ENCODE measurements around the gene PTX3.

Gene PTX3

GRCh38 chr3:157427901-157428300 is 8.7 kb upstream of the PTX3 start:
- no peak for DNase-seq

DNA sequence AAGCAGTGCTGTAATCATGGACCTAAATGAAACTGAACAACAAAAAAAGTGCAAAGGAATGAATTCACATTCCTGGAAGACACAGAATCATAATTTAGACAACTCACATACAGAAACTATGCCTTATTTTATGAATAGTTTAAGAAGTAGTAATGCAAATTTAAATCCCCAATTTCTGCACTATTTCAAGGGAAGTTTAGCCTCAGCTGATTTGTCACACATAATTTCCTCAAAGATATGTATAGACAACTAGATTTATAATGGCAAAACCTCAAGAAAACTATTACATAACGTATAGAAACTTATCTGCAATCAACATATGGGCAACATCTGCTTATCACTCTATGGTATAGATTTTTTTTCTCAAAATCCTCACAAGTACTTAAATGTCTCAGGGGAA is 7.8 kb upstream of the PTX3 start:
- no peak for DNase-seq

DNA sequence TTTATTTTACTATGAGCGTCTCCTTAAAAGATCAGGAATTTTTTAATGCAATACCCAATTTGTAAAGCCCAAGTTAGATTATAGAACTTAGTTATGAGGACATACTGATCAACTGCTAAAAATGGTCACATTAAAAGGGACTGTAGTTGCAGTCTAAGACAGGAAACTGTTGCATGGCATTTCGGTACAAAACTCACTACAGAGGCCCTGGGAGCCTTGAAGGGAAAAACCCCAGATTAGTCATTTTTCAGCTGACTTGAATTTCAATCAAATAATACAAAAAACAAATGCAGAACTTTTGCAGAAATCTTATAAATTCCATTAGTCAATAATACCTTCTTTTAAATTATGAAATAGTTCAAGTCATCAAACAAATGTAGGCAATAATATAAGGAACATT is 6.9 kb upstream of the PTX3 start:
- DNase-seq: no peak

- DNase-seq: no peak
These were observed 1.6 kb downstream of the PTX3 start for GRCh38 chr3:157438194-157438730.

GRCh38 chr3:157441102-157441624 is 4.5 kb downstream of the PTX3 start:
- DNase-seq: no peak

DNA sequence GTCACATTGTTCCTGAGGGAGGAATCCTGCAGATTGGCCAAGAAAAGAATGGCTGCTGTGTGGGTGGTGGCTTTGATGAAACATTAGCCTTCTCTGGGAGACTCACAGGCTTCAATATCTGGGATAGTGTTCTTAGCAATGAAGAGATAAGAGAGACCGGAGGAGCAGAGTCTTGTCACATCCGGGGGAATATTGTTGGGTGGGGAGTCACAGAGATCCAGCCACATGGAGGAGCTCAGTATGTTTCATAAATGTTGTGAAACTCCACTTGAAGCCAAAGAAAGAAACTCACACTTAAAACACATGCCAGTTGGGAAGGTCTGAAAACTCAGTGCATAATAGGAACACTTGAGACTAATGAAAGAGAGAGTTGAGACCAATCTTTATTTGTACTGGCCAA is 6.1 kb downstream of the PTX3 start:
- no peak for DNase-seq

- DNase-seq: no peak
These were observed 7.5 kb downstream of the PTX3 start for GRCh38 chr3:157443905-157444796.

DNA sequence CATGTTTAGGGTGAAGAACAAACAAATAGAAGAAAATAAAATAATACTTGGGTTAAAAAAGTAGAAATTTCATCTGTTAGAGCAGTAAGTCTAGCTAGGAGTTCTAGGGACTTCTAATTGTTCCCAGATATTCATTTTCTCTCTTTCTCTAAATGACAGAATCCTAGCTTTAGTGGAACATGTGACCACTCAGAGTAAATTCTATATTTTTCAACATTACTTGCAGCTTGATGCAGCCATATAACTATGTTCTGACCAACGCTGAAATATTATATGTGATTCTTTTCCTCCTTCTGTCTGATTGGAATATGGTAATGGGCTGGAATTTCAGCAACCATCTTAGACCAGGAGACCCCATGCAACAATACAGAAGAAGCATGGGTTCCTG is 8.1 kb downstream of the PTX3 start:
- DNase-seq: no peak

GRCh38 chr3:157445857-157446256 is 9.2 kb downstream of the PTX3 start:
- DNase-seq: no peak

DNA sequence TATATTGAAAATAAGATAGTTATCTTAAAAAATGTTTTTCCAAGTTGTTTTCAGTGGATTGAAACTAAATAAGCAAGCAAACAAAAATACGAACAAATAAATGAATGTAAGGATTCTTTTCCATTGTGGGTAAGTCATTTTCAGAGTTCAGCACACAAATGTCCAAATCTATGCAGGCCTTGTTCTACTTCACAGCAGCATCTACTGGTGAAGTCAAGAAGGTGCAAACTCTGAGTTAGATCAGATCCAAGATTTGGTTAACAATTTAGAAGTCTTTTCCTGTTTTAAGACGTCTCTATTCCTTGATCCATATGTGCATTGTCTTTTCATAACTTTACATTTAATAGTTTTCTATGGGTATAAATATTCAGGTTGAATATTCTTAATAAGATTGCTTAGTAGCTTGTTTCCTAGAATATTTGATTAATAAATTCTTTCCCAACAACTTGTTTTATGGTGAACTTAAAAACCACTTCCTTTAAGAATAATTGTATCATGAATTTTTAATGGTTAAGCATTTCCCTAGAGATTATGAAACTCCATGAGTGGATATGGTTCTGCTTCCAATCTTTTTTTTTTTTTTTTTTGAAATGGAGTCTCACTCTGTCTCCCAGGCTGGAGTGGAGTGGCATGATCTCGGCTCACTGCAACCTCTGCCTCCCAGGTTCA is 10.5 kb downstream of the PTX3 start:
- DNase-seq: no peak

GRCh38 chr3:157452097-157452496 is 15.4 kb downstream of the PTX3 start:
- no peak for DNase-seq

GRCh38 chr3:157453824-157454223 is 17.2 kb downstream of the PTX3 start:
- no peak for DNase-seq

DNA sequence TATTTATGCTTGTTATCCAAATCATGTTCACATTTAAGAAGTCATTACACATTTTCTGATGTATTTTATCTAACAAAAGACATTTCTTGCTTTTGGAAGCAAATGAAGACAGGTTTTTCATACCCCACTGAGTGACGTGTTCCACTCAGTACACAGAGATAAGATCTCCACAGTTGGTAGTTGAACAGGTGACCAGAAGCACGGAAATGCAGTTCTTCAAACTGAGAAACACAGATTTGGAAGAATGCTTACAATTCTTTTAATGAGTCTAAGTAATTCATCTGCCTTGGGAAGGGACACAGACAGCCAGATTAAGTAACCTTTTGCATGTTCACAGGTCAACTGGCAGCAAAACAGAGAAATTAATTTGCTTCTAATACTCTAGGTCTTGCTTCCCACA is 23.1 kb downstream of the PTX3 start:
- no peak for DNase-seq

DNA sequence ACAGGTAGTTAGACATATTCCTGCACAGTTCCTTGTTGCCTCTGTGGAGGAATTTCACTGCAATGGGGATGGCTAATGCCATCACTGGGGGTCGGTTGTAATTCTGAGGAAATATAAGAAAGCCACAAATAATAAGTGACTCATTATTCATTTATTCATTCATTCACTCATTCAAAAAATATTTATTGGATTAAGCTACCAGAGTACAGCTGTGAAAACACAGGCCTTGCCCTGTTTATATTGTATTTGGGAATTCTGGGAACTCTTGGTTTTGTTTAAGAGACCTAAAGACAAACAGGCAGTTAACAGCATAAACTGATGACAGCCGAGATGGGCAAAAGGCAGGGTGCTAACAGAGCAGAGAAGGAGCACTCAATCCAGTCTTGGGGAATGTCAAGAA is 23.6 kb downstream of the PTX3 start:
- no peak for DNase-seq

DNA sequence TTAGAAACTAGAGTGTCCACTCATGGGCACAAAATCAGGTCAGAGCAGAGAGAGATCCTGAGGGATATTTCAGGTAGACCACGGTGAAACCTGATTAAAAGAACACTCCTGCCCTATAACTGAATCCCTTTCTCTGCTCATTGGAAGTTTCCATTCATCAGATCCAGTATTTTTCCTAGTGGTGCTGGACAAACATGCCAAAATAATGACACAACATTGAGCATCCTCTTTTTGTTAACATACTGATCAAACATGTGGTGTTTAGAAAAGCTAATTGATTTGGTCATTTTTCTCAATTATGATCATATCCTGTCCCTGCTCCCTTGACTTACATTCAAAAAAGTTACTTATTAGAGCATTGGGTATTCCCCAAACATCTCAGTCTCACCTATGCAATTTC is 27.2 kb downstream of the PTX3 start:
- DNase-seq: no peak

DNA sequence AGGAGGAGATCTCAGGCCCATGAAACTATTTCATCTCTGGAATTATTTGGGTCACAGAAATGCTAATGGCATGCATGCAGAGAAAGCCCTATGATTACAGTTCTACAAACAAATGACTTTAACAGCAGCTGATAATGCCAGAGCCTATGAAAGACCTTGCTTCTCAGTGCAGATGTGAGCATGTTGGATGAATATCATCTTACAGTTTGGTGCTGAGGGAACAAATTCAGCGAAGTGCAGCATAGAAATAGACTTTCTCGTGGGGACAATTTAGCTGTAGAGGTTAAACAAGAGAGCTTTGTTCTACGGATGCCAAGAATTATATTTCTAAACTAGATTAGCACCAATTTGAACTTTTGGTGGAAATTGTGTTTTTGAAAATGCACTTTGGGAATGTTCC is 27.7 kb downstream of the PTX3 start:
- DNase-seq: no peak

- DNase-seq: no peak
These were observed 29.1 kb downstream of the PTX3 start for GRCh38 chr3:157465741-157466140.

GRCh38 chr3:157467200-157467599 is 30.6 kb downstream of the PTX3 start:
- DNase-seq: no peak

- no peak for DNase-seq
These were observed 33.1 kb downstream of the PTX3 start for GRCh38 chr3:157469561-157470294.

- no peak for DNase-seq
These were observed 34.4 kb downstream of the PTX3 start for GRCh38 chr3:157471064-157471463.

- DNase-seq: no peak
These were observed 36.0 kb downstream of the PTX3 start for GRCh38 chr3:157472648-157473047.

DNA sequence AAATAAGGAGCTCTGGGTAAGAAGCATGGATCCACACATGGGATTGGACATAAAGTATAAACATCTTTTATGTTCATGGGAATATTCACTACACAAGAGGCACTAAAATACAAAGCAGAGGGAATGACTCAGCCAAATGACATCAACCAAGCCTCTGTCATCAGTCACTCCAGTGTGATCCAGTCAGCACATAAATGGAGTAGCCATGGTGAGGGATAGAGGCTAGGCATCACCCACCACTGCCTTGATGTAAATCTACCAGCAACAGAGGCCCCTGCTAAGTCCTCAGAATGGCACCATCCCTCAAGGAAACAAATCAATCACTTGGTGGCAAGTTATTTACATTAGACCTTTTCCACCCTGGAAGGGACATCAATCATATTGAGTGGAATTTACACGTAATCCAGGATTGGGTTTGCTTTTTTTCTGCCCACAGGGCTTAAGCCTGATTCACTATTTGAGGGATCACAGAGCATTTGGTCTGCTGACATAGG is 39.3 kb downstream of the PTX3 start:
- DNase-seq: no peak

GRCh38 chr3:157477441-157477840 is 40.8 kb downstream of the PTX3 start:
- no peak for DNase-seq

Measured in effector CD4-positive, alpha-beta T cell (primary cell).